GM18870 (cell line): ENCODE measurements around the gene AFDN.

Experiments used
- ATAC-seq: cut with Tn5 transposase; IDR thresholded peaks from one replicate; pipeline ENCODE4 v1.9.1; 2021; ENCODE audit warnings: moderate library complexity; ENCODE audit not compliant: unreplicated experiment

The AFDN gene

DNA sequence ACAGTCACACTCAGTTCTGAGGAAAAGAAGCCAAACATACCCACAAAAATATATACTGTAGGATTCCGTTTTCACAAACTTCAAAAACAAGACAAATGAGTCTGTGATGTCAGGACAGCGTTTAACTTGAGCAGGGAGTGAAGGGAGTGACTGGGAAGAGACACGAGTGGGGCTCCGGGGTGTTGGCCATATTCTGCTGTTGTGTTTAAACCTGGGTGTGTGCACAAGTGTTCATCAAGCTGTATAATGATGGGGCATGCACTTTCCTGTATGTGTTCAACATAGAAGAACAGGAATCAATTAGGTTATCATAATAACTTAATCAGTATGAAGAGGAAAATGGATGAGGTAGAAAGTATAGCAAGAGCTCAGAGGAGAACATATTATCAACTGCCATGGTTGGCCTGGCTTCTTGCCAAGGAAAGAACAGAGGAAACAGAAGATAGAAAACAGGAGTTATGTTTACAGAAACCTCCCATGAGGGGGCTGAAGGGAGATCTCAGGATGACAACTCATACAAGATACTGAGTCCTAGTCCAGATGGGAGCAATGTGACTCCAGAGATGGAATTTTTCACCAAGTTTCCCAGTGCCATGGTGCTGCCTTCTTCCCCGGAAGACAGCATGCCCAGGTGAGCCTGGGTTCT, 15.1 kb upstream of the AFDN start:
- ATAC-seq: no peak

DNA sequence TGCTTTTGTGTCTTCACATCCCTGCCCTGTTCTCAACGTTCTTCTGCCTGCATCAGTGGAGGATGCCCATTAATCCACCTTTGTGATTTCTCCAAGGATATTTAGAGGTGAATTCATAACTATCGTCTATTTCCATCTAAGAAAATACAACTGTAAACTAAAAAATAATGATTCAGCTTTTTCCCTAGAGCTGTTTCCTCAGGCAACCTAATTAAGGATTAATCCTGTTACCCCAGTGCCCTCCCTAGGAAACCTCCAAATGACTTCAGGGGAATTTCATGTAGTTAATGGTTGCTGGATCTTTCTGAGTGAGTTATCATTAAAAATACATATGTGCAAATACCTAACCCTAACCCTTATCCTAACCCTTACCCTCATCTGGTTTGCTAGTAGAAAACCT, 14.6 kb upstream of the AFDN start:
- ATAC-seq: no peak

DNA sequence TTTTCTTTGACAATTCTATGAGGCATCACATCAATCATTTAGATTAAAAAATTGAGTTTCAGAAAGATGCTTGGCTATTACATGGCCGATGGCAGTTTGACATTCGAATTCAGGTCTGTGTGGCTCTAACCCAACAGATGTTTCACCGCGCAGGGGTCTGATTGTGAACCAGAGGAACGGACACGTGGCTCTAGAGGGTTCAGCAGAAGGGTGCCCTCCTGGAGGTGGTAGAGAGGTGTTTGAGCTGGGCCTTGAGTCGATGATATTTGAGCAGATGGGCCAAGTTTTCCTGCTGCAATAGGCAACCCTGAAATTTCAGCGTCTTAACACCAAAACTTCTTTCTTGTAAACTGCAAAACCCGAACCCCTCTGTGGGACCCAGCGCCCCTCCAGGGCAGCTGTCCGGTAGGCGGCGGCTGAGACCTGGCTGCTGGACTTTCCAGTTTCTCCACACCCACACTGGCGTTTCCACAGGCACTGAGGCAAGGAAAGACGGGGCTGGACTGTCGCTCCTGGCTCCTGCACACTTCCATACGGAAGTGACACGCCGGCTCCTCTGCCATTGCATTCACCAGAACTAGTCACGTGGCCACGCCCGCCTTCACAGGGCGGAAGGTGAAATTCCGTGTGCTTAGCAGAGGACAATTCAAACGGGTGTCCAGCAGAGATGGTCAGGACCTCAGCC, 11.3 kb upstream of the AFDN start:
- no peak for ATAC-seq

DNA sequence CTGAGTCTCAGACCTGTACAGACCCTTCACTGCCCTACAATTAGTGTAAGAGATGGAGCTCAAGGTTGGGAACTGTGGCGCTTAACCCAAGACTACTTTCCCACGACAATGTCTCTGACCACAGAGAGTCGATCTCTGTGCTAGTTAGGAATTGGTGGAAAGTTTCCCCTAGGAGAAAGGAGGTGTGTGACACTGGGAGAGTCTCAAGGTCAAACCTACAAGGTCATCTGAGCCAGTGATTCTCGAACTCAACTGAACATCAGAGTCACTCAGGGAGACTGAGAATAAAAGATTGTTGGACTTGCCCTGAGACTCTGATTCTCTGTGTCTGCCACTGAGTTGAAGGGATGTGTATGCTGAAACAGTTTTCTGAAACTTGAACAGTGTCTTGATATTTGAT, 9.7 kb upstream of the AFDN start:
- ATAC-seq: no peak

DNA sequence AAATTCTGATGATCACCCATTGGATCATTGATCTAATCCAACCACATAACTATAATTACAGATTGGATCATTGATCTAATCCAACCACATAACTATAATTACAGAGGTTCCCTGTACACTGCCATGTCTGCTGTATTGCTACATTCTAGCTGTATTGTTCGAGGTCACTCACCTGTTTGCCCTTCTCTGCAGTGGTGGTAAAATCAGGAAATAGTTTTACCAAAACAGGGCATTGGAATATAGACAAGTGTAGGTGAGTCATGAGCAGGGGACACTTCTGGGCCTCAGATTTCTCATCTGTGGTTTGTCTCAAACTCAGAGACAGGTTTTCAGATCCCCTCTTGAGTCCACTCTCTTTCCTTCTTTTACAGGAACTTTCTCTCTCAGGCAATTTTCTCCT, 9.0 kb upstream of the AFDN start:
- ATAC-seq: no peak

DNA sequence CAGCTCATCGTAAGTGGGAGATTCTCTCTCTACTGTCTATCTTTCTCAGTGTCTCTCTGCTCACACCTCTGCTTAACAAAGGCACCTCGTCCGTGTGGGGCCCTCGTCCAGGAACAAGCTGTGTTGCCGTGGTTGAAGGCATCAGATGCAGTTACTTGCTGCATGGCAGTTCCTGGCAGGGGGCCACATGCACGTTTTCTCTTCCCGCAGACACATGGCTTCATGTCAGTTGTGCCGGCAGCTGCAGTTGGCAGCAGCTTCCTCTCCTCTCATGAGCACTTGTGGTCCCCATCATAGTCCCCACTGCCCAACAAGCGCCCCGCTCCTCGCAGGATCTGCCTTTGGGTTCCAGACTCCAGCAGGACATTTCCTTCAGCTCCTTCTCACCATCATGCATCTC, 7.1 kb upstream of the AFDN start:
- no peak for ATAC-seq

DNA sequence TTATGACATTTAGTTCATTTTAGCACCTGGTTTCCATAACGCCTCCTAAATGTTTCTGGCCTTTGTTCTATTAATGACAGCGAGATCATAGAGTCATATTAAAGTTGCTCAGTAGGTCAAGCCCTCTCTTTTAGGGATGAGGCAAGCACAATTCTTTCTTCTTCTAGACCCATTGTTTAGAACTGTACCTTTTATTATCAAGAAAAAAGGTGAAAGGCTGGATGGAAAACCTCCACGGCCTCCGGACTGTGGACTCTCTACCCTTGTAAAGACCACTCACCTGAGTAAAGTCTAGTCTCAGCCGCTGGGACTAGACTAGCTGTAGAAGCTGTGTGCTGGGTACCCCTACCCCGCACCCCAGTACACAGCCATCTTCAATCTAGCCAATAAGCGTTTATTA, 6.0 kb upstream of the AFDN start:
- ATAC-seq: no peak

DNA sequence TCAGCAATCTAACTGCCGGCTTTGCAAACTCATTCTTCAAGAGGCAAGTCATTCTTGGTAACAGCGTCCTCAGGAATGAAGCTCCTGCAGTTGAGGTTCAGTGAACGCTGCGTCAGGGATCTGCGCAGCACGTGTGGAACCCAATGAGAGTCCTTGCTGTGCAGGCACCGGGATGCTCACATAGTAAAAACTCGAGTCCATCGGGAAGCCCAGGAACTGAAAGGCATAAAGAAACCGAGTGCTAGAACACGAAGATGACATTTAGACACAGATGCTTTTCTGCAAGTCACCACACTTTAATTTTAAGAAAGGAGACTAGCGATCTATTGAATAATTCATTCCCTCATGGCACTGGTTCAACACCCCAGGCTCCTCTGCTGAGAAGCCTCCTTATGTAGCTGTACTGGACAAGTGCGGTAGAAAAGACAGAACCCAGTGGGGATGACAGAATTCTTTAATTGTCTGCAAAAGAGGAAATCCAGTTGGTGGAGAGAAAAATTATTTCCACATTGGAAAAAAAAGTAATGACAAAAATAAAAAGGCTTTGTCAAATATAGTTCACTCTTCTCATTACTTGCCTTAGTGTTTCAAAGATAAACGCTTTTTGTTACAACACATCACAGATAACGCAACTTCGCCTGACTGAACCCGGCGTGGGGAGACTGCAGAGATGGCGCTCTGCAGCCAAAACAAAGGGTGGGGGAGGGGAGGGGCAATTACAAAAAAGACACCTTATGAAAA, 1.9 kb upstream of the AFDN start:
- ATAC-seq: no peak

DNA sequence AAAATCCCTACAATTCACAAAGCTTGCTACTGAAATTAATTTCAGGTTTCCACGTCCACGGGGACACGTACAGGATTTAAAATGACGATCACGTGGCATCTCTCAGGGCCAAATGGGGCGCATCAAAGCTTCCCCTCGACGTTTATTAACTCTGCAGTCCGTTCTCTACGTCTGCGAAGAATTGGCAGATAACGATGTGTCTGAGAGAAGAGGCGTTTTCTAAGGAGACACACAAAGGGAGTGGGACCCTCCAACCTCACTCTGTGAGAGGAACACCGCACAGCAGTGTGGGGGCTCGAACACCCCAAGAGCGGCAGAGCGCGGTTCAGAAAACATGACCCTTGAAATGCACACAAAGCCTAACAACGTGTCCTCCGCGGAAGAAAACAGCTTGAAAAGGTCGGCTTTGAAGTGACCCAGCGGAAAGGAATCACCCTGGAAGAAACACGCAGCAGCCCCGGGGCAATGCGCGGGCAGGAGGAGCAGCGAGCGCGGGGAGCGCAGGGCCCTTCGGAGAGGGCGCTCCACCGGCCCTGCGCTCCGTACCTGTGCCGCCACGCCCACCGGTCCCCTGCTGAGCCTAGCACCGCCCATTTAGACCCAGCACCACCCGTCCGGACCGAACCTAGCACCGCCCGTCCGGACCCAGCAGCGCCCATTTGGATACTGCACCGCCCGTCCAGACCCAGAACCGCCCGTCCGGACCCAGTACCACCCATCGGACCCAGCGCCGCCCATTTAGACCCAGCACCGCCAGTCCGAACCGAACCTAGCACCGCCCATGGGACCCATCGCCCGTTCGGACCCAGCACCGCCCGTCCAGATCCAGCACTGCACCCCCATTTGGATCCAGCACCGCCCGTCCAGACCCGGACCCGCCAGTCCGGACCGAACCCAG, 1.1 kb upstream of the AFDN start:
- ATAC-seq: no peak

DNA sequence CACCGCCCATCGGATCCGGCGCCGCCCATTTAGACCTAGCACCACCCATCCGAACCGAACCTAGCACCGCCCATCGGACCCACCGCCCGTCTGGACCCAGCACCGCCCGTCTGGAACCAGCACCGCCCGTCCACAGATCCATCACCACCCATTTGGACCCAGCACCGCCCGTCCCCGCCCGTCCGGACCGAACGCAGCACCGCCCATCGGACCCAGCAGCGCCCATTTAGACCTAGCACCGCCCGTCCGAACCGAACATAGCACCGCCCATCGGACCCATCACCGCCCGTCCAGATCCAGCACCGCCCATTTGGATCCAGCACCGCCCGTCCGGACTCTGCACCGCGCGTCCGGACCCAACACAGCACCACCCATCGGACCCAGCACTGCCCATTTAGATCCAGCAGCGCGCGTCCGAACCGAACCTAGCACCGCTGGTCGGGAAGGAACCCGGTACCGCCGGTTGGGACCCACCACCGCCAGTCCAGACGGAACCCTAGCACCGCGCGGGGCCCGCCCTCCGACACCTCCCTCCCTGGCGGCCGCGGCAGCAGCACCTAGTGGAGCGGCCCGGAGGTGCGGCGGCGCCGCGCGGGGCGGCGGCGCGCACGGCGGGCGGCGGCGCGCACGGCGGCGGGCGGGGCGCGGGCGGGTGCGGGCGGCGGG, 348 bp upstream of the AFDN start:
- ATAC-seq: no peak

DNA sequence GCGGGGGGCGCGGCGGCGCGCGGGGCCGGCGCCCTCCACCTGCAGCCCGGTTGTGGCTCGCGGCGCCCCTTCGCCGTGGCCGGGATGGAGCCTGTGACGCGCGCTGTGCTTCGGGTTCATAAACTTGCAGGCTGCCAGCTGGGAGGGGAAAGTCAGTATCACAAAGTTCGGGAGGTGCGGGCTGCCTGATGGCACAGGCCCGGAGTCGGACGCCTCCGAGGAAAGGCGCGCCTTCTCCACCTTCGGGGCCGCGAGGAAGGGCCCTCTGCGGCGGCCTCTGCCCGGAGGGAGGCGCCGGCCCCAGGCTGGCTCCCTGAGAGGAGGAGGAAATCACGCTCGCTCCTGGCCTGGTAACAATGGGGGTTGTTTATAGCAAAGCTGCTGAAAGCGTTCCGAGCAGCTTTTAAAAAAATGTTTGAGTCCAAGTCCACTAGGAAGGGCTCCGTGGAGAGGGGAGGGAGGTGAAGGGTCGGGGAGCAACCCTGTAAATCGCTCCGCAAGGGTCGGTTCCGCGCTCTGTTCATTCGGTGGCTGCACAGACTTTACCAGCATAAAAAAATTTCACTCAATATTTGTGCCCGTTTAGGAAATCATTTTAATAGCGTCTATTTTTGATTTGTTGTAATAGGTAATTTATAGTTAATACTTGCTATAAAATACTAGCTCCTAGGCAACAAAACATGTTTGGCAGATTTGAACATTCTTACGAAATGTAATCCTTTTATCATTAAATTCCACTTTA, 1.0 kb downstream of the AFDN start:
- no peak for ATAC-seq

DNA sequence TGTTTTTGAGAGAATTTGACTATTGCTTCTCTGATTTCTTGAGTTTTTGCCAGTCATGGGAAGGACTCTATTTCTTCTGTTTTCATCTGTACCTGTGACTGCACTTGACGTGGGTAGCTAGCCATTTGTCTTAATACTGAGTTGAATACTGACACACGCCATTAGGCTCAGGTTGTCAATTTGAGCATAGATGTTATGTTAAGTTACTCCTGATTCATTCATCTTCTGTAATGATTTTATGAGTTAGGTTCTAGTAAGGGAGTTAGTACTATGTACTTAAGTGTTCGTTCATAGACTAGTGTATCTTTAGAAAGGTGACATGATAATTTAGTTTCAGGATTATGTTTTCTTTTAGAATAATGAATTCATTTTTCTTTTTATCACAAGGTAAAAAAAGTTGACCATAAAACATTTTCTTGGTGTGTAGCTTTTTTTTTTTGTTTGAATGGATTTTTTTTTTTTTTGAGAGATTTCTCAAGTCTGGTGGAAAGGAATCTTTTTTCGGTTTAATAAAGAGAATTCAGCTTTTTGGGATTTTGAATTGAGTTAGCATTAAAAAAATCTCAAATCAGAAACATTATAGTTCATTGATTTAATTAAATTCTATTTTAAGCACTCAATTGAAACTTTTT, 1.7 kb downstream of the AFDN start:
- no peak for ATAC-seq

DNA sequence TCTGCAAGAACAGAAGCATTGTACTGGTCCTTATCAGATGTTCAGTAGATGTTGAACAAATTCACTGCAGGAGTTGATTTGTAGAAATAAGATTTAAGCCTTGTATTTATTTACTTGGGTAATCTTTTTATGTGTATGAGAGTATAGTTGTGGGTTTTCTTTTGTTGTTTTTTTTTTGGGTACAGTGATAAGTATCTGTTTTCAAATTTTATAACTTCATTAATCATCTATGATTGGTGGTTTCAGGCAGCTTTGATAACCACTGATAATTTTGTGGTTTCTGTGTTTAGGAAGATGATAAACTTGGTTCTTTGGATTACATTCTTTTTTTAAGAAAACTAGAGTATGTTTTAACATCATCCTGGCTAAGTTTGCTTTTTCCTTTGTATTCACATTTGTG, 2.8 kb downstream of the AFDN start:
- no peak for ATAC-seq

DNA sequence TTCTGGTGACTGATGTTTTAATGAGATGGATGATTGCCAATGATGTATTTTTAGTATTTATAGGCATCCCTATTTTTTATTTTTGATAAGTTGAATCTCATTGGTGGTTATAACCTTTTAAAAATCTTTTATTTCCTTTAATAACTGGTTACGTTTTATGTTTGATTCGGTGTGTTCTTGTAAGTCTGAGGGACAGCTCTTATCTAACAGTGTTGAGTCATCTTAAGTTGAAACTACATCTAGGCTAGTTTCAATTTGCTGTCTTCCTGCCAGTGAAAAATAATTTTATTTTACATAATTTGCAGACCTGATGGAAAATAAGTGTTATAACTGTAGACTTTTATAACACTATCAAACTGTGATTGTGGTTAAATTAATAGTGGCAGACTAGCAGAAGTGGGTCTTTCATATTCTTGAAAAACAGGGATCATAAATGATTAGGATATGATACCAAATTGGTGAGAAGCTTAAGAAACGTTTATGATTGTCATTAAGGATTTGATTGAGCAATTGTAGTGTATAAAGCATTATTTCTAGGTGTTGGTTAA, 4.6 kb downstream of the AFDN start:
- no peak for ATAC-seq

DNA sequence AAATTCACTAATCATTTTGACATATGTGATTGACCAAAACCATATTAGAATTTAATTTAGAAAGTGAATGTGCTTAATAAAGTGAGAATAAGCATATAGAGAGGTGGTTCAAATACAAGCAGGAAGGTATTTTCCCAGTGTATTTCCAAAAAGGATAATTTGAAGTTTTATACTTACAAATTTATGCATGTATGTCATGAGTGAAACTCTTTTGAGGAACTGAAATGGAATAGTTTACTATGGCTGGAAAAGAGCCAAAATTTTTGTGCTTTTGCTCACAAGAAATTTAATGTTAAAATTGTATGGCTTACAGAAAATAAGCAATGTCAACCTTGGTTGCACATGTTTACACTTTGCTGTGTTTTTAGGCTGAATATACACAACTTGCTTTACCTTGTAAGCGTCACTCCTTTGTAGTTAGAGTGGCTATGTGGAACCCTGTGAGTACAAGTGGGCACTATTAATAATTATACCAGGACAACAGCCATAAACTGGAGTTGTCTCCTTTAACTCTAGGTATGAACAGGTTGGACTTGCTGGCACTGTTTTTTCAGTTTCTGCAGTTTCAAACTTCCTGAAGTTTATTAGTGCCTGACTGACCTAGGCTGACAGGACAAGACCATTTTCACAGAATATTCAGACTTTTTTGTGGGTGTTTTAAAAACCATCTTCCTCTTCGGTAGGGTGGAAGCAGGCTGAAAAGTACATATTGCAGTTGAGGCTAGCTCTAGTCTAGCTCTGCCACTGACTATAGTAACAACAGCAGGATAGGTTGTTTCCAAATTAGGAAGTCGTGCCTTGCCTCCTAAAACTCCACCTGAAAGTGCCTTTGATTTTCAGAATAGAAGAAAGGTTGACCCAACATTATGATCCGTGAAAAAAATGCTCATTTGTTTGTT, 6.0 kb downstream of the AFDN start:
- no peak for ATAC-seq

DNA sequence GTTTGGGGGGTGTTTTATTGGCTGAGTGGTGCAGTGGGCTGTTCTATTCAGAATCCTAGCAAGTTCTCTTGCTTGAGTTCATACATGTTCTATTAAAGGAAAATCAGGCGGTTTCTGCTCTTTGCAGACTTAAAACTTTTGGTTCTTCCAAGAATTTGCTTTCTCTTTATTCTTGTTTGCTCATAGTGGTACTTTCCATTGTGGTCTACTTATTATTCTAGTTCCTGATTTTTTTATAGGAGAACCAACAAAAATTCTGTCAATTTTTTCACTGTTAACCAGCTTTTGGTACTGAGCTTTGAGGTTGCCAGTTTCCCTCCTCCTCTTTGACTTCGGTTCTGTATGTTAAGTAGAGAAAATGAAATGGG, 6.7 kb downstream of the AFDN start:
- no peak for ATAC-seq

DNA sequence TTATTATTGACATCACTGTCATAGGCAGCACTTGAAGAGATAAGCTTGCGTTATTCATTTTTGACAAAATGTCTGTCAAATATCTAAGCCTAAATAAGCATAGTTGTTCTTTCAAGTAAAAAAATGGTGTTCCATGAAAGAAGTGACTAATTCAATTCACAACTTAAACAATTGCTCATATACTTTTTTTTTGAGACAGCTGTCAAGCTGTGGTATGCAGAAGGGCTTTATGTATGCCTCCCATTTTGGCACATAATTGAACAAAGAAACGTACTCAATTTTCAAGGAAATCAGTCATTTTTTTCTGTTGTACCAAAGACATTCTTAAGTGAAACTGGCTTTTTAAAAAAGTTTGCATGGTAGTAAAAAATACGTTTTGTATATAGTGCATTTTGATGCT, 8.5 kb downstream of the AFDN start:
- ATAC-seq: no peak

DNA sequence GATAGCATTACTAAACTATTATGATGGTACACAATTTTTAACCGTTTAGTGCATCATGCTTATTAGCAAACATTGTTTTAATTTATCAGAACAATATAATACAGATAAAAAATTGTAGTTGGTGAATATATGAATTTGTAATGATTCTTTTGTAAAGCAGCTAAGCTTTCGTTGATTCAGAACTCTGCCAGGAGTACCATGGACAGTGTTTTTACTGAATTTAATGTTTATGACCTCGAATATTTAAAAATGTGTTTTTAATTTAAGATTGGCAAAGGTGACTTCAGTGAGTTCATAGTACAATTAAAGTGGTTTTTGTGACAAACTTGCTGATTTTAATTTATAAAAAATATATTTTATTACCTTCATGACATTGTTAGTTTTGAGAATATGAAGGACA, 10.0 kb downstream of the AFDN start:
- ATAC-seq: no peak
